ENCODE results near the gene CAPS. TPM values are rescaled to one million over a fixed set of nuclear protein-coding genes. Genes with fewer than 3 reads are reported as not detected.
"Not testable (repeated sequence)": the region's sequence is repeated elsewhere in the genome, so short reads cannot be mapped to it uniquely, and the experiment has no call there.

CAPS gene
- total and polyA plus RNA-seq, 10 donors: 14.7 to 61.8 (median 18.7) TPM

DNA sequence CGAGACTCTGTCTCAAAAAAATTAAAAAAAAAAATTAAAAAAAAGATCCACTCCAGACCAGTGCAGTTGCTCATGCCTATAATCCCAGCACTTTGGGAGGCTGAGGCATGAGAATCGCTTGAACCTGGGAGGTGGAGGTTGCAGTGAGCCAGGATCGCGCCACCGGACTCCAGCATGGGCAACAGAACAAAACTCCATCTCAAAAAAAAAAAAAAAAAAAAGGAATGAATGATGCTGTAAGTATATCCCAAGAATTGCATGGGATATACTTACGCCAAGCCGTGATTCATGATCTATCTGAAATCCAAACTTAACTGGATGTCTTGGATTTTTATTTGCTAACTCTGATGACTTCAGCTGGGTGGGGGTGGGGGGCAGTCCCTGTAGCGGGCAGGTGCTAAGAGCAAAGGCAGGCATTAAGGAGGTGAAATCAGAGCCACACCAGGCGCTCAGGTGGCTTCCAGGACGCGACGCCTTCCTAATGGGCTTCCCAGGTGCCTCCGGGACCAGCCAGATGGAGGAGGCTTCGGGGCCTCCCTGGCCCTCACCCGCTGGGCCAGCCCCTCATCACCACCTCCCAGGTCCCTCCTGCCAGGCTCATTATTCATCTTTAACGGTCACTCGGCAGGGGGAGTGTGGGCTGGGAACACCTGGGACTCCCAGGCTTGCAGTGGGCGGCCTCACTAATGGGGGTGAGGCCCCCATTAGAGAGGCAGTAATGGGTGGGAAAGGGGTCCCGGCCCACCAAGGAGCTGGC, 32.3 kb upstream of the CAPS start:
- no peak overlapping the region for H3K4me3 ChIP-seq
- H3K27me3 ChIP-seq (replicated peaks in 1 of 7): peaks cover 0 to 66% (median 13%) of the 10 kb centered on the region in 7 donors
- H3K9me3 ChIP-seq: no peaks in the 10 kb centered on the region
- H3K27ac ChIP-seq: no peak overlapping the region
- H3K4me1 ChIP-seq: peaks cover 0 to 4% (median 0%) of the 10 kb centered on the region in 6 donors
- TF ChIP-seq POLR2AphosphoS5 (IDR thresholded peaks at IDR 0.05) (no peak), POLR2A (IDR thresholded peaks at IDR 0.05) (no peak)
- TF ChIP-seq, protein P1, sequence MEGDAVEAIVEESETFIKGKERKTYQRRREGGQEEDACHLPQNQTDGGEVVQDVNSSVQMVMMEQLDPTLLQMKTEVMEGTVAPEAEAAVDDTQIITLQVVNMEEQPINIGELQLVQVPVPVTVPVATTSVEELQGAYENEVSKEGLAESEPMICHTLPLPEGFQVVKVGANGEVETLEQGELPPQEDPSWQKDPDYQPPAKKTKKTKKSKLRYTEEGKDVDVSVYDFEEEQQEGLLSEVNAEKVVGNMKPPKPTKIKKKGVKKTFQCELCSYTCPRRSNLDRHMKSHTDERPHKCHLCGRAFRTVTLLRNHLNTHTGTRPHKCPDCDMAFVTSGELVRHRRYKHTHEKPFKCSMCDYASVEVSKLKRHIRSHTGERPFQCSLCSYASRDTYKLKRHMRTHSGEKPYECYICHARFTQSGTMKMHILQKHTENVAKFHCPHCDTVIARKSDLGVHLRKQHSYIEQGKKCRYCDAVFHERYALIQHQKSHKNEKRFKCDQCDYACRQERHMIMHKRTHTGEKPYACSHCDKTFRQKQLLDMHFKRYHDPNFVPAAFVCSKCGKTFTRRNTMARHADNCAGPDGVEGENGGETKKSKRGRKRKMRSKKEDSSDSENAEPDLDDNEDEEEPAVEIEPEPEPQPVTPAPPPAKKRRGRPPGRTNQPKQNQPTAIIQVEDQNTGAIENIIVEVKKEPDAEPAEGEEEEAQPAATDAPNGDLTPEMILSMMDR (IDR thresholded peaks at IDR 0.05 in 8 of 11, conservative IDR thresholded peaks at IDR 0.05 in 3 of 11): no peak
- DNase-seq: no peak
- no peaks in the 10 kb centered on the region for H3K36me3 ChIP-seq
- intact Hi-C loops (cut with DNase I; ENCODE audit: low total_unique reads): no loop called here
- 59 to 73% (median 67%) methylated on average over 17 to 19 of the region's 19 CpGs for WGBS, 5 donors

GRCh38 chr19:5882421-5882968, 31.6 kb upstream of the CAPS start:
- DNase-seq: no peak
- TF ChIP-seq POLR2A (IDR thresholded peaks at IDR 0.05) (no peak), POLR2AphosphoS5 (IDR thresholded peaks at IDR 0.05) (no peak)
- TF ChIP-seq, protein P1 (IDR thresholded peaks at IDR 0.05 in 8 of 11, conservative IDR thresholded peaks at IDR 0.05 in 3 of 11): no peak
- H3K9me3 ChIP-seq: no peaks in the 10 kb centered on the region
- no peak overlapping the region for H3K27ac ChIP-seq
- H3K4me3 ChIP-seq: no peak overlapping the region
- no peaks in the 10 kb centered on the region for H3K36me3 ChIP-seq
- intact Hi-C loops (cut with DNase I; ENCODE audit: low total_unique reads): no loop called here
- H3K27me3 ChIP-seq (replicated peaks in 1 of 7): peaks cover 0 to 62% (median 13%) of the 10 kb centered on the region in 7 donors
- peaks cover 0 to 4% (median 0%) of the 10 kb centered on the region in 6 donors for H3K4me1 ChIP-seq
- WGBS, 5 donors: 64 to 75% (median 67%) methylated on average over 7 to 9 of the region's 9 CpGs

DNA sequence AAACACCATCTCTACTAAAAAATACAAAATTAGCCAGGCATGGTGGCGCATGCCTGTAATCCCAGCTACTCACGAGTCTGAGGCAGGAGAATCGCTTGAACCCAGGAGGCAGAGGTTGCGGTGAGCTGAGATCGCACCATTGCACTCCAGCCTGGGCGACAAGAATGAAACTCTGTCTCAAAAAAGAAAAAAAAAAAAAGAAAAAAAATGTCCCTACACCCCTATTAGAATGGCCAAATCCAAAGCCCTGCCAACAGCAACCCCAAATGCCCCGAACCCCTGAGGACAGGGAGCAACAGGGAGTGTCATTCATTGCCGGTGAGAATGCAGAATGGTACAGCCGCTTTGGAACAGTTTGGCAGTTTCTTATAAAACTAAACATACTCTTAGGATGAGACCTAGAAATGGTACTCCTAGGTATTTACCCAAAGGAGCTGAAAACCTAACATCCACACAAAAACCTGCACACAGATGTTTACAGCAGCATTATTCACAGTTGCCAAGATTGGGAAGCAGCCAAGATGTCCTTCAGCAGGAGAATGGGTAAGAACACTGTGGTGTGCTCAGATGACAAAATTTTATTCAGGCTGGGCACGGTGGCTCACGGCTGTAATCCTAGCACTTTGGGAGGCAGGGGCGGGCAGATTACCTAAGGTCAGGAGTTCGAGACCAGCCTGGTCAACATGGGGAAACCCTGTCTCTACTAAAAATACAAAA, 30.7 kb upstream of the CAPS start:
- H3K4me3 ChIP-seq; intact Hi-C loops (cut with DNase I; ENCODE audit: low total_unique reads); H3K4me1 ChIP-seq; H3K27ac ChIP-seq; DNase-seq; H3K9me3 ChIP-seq; H3K36me3 ChIP-seq: not testable (repeated sequence)
- 77 to 87% (median 85%) methylated on average over 10 to 13 of the region's 13 CpGs for WGBS, 5 donors
- peaks cover 0 to 54% (median 13%) of the 10 kb centered on the region in 7 donors for H3K27me3 ChIP-seq (replicated peaks in 1 of 7)

GRCh38 chr19:5884065-5884811, 29.8 kb upstream of the CAPS start:
- H3K4me1 ChIP-seq; intact Hi-C loops (cut with DNase I; ENCODE audit: low total_unique reads); H3K4me3 ChIP-seq; H3K27ac ChIP-seq; H3K9me3 ChIP-seq; DNase-seq; H3K36me3 ChIP-seq: not testable (repeated sequence)
- peaks cover 0 to 52% (median 14%) of the 10 kb centered on the region in 7 donors for H3K27me3 ChIP-seq (replicated peaks in 1 of 7)
- 75 to 84% (median 79%) methylated on average over 11 of the region's 11 CpGs for WGBS, 5 donors
